Esophagus squamous epithelium (tissue), 5 donors: ENCODE results near the gene RASAL2. TPM values are rescaled to one million over a fixed set of nuclear protein-coding genes. Genes with fewer than 3 reads are reported as not detected.

Source experiments
- DNase-seq: peaks from one replicate; lab custom pipeline; 2025; lab: John Stamatoyannopoulos, UW
- H3K27ac ChIP-seq, 4 donors: fragments of 200-600 bp; sonication (generic); one replicate each; pipeline ENCODE4 v1.5.1; 2016 to 2019; ENCODE audit warnings: mild to moderate bottlenecking in 1 of 4
- H3K27me3 ChIP-seq, 4 donors: fragments of 200-600 bp; sonication (generic); 1 replicate in 3 of 4; 2 replicates in 1 of 4; pipeline versions ENCODE4 v1.5.1 to v1.6.0; 2017 to 2021; ENCODE audit warnings: antibody characterized with exemption in 1 of 4
- H3K36me3 ChIP-seq, 3 donors: fragments of 200-600 bp; sonication (generic); one replicate each; pipeline ENCODE4 v1.5.1; 2016 to 2019
- H3K4me1 ChIP-seq, 3 donors: fragments of 200-600 bp; sonication (generic); one replicate each; pipeline ENCODE4 v1.5.1; 2017 to 2019
- H3K4me3 ChIP-seq, 4 donors: fragments of 200-600 bp; sonication (generic); 1 replicate in 3 of 4; 2 replicates in 1 of 4; pipeline ENCODE4 v1.5.1; 2016 to 2019; ENCODE audit warnings: mild to moderate bottlenecking in 2 of 4, moderate library complexity in 1 of 4
- H3K9me3 ChIP-seq, 3 donors: fragments of 200-600 bp; sonication (generic); one replicate each; pipeline ENCODE4 v1.5.1; 2016 to 2019
- CTCF ChIP-seq, 6 experiments: fragments of 450-650 bp in 4 of 6; fragments of 200-600 bp in 2 of 6; sonication (generic) in 2 of 6; IDR thresholded peaks; one replicate each; pipeline ENCODE4 v1.5.1; 2016 to 2019; ENCODE audit warnings: antibody characterized with exemption in 6 of 6, mild to moderate bottlenecking in 4 of 6, moderate library complexity in 4 of 6
- POLR2A ChIP-seq, 4 donors: fragments of 450-650 bp; IDR thresholded peaks; one replicate each; pipeline ENCODE4 v1.6.1; 2017; ENCODE audit warnings: antibody characterized with exemption in 4 of 4, mild to moderate bottlenecking in 4 of 4, moderate library complexity in 3 of 4
- WGBS, 2 donors: methylation state at CpG; one replicate each; pipeline ENCODE4 v1.1.5; 2018; 5-methylcytosine and 5-hydroxymethylcytosine counted together
- intact Hi-C: fragments of 100-400 bp; cut with DNase I; formaldehyde crosslinking; loops from one replicate; pipeline ENCODE4 v1.15.0; 2022
- total RNA-seq, 4 donors: library from RNA; depleted of rRNA; stranded (reverse); fragments of >200 nt; gene quantifications; one replicate each; pipeline ENCODE4 v1.1.0, GENCODE V29; 2016
- donor health status: DM: yes; HTN: yes; CAD: no.

Gene RASAL2
- total RNA-seq, 4 donors from 2014 or later: 20.4 to 29.8 (median 25.5) TPM

DNA sequence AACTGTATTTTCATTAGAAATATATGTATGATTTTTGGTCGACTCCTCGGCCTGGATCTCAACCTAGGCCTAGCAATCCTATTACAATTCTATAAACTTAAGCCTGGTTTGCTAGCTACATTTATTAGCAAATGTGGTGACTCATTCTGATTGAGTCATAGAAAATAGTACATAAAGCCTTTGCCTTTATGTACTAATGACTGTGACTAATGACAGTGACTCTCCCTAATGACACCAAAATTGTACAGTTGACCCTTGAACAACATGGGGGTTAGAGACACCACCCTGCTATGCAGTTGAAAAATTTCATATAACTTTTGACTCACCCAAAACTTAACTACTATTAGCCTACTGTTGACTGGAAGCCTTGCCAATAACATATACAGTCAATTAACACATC is 324.0 kb downstream of the RASAL2 start:
- no peak for DNase-seq
- 49 to 52% methylated on average over 2 of the region's 2 CpGs for WGBS, 2 donors
- H3K4me3 ChIP-seq: no peak overlapping the region
- H3K9me3 ChIP-seq: no peaks in the 10 kb centered on the region
- H3K36me3 ChIP-seq: no peaks in the 10 kb centered on the region
- no peaks in the 10 kb centered on the region for H3K27me3 ChIP-seq
- H3K27ac ChIP-seq: peak overlapping the region in 3 of 4 donors; percentile 30 to 61 (median 40)
- no peak for TF ChIP-seq CTCF (IDR thresholded peaks at IDR 0.05)
- no peak for TF ChIP-seq POLR2A (IDR thresholded peaks at IDR 0.05)
- intact Hi-C loops: no loop called here
- H3K4me1 ChIP-seq: peaks cover 0 to 18% (median 0%) of the 10 kb centered on the region in 3 donors

DNA sequence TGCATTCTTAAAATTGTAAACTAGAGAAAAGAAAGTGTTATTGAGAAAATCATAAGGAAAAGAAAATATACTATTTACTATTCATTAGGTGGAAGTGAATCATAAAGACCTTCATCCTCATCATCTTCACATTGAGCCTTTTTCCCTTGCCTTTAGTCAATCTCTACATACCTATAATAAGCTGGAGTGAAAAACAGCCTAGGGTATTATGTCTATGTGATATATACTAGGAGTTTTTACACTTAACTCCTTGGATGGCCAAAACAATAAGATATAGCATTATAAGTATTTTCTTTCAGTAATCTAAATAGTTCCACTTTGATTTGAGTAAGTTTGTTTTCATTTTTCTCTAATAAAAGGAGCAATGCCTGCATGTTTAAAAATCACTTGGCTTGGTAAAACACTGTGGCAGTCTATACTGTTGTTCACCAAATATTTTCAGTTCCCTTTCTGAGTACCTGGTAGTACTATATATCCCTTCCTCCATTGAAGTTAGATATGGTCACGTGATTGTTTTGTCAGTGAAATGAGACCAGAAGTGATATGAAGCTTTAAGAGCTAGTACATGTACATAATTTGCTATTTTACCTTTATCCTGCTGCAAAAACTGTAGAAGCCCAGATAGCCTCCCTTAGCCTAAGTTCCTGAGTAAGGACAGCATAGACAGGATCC is 324.5 kb downstream of the RASAL2 start:
- intact Hi-C loops: no loop called here
- H3K36me3 ChIP-seq: no peaks in the 10 kb centered on the region
- no peak overlapping the region for H3K4me3 ChIP-seq
- H3K4me1 ChIP-seq: peaks cover 0 to 18% (median 0%) of the 10 kb centered on the region in 3 donors
- H3K27ac ChIP-seq: peak overlapping the region in 3 of 4 donors; percentile 2 to 61 (median 31)
- WGBS, 2 donors: 81 to 94% methylated on average over 1 of the region's 1 CpG
- H3K27me3 ChIP-seq: no peaks in the 10 kb centered on the region
- TF ChIP-seq POLR2A (IDR thresholded peaks at IDR 0.05) (no peak), CTCF (IDR thresholded peaks at IDR 0.05) (no peak)
- no peak for DNase-seq
- no peaks in the 10 kb centered on the region for H3K9me3 ChIP-seq

GRCh38 chr1:178434360-178434759 is 340.5 kb downstream of the RASAL2 start:
- Histone ChIP-seq H3K4me3 (no peak overlapping the region), H3K27ac (peak overlapping the region in 3 of 4 donors; percentile 27 to 61 (median 41)), H3K4me1 (peaks cover 4 to 38% (median 11%) of the 10 kb centered on the region in 3 donors), H3K27me3 (no peaks in the 10 kb centered on the region), H3K9me3 (no peaks in the 10 kb centered on the region), H3K36me3 (no peaks in the 10 kb centered on the region)
- DNase-seq: no peak
- TF ChIP-seq CTCF (IDR thresholded peaks at IDR 0.05): no peak
- no peak for TF ChIP-seq POLR2A (IDR thresholded peaks at IDR 0.05)
- intact Hi-C loops: no loop called here
- 33 to 46% methylated on average over 1 of the region's 1 CpG for WGBS, 2 donors

DNA sequence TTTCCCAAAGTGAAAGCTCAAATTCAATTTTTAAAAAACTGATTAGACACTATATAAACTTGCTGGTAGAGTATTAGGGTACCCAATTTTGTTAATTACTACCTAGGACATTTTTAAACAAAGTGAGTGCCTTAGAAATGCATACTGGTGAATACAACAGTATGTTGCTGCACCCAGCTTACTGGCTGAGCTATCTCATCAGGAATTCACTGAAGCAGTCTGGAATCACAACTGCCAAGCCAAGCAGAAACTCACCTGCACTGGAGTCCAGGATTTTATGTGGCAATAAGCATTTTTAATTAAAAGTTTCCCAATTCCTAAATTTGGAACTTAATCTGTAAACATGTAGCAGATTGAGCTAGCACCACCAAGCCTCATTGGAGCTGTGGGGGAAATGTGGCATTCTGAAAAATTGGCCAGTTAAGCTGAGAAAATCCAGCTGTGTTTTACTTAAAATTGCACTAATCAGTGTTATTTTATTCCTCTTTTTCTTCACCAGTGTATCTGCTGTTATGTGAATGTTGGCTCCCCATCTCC is 341.1 kb downstream of the RASAL2 start:
- intact Hi-C loops: no loop called here
- Histone ChIP-seq H3K27me3 (no peaks in the 10 kb centered on the region), H3K36me3 (peaks cover 0 to 4% (median 0%) of the 10 kb centered on the region in 3 donors), H3K27ac (peak overlapping the region in 3 of 4 donors; percentile 14 to 58 (median 41)), H3K4me1 (peaks cover 4 to 38% (median 11%) of the 10 kb centered on the region in 3 donors), H3K4me3 (no peak overlapping the region), H3K9me3 (no peaks in the 10 kb centered on the region)
- no peak for TF ChIP-seq POLR2A (IDR thresholded peaks at IDR 0.05)
- no peak for TF ChIP-seq CTCF (IDR thresholded peaks at IDR 0.05)
- DNase-seq: no peak

DNA sequence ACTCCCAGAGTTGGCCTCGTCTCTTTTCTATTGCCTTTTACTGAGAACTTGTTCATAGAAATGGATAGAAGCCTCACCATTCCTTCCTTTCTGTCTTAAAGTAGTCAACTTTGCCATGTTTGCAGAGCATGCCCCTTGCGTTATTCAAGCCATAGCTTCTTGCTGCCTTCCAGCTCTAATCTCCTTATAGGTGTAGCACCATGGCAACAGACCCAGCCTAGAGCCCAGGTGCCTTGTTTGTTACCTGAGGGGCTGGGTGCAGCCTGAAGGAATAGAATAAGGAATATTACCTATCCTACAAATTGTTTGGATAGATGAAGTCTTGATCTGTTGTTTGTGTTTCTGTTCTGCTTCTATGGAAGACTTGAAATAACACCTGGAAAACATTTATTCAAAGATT is 343.0 kb downstream of the RASAL2 start:
- H3K4me1 ChIP-seq: peaks cover 4 to 38% (median 11%) of the 10 kb centered on the region in 3 donors
- no peak overlapping the region for H3K27ac ChIP-seq
- no peak overlapping the region for H3K4me3 ChIP-seq
- H3K36me3 ChIP-seq: peaks cover 0 to 21% (median 0%) of the 10 kb centered on the region in 3 donors
- no peaks in the 10 kb centered on the region for H3K9me3 ChIP-seq
- H3K27me3 ChIP-seq: no peaks in the 10 kb centered on the region
- 89 to 97% methylated on average over 2 of the region's 2 CpGs for WGBS, 2 donors
- DNase-seq: no peak
- intact Hi-C loops: no loop called here
- no peak for TF ChIP-seq POLR2A (IDR thresholded peaks at IDR 0.05)
- no peak for TF ChIP-seq CTCF (IDR thresholded peaks at IDR 0.05)
